ENCODE results near the gene HDLBP. TPM values are rescaled to one million over a fixed set of nuclear protein-coding genes. Genes with fewer than 3 reads are reported as not detected.
"Not testable (repeated sequence)": the region's sequence is repeated elsewhere in the genome, so short reads cannot be mapped to it uniquely, and the experiment has no call there.

HDLBP gene
- total RNA-seq, 2 experiments from 2014 or later: 259 to 266 TPM

- ChIA-PET CTCF (no interaction called here), POLR2A (no interaction called here)
- Mint-ChIP-seq H3K9me3 (no peaks in the 10 kb centered on the region), H3K27me3 (no peaks in the 10 kb centered on the region), H3K4me1 (ENCODE audit: low read depth) (no peaks in the 10 kb centered on the region), H3K27ac (no peak overlapping the region), H3K4me3 (no peak overlapping the region), H3K36me3 (ENCODE audit: low read depth) (no peaks in the 10 kb centered on the region)
- no peak for DNase-seq
- TF ChIP-seq, protein P1, sequence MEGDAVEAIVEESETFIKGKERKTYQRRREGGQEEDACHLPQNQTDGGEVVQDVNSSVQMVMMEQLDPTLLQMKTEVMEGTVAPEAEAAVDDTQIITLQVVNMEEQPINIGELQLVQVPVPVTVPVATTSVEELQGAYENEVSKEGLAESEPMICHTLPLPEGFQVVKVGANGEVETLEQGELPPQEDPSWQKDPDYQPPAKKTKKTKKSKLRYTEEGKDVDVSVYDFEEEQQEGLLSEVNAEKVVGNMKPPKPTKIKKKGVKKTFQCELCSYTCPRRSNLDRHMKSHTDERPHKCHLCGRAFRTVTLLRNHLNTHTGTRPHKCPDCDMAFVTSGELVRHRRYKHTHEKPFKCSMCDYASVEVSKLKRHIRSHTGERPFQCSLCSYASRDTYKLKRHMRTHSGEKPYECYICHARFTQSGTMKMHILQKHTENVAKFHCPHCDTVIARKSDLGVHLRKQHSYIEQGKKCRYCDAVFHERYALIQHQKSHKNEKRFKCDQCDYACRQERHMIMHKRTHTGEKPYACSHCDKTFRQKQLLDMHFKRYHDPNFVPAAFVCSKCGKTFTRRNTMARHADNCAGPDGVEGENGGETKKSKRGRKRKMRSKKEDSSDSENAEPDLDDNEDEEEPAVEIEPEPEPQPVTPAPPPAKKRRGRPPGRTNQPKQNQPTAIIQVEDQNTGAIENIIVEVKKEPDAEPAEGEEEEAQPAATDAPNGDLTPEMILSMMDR (IDR thresholded peaks at IDR 0.05): no peak
- ATAC-seq: no peak
- intact Hi-C loops (cut with micrococcal nuclease): no loop called here
Observed at GRCh38 chr2:241198381-241199279, 116.8 kb downstream of the HDLBP start.

DNA sequence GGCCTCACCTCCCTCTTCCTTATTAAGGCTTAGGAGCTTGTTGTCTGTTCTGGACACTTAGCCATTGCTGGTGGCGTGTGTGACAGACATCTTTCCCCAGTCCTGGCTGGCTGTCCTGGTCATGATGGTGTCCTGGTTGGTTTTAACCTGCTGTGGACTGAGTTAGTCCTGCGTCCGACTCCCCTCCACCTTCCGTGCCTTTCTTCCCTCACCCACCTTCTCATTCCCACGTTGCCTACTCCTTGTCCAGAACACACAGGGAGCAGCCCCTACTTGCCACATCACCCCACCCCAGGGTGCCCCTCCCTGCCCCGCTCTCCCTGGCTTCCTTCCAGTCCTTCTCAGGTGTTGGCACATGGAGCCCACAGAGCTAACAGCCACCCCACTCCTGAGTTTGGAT is 117.5 kb downstream of the HDLBP start:
- TF ChIP-seq, protein P1 (IDR thresholded peaks at IDR 0.05): no peak
- H3K27ac Mint-ChIP-seq: no peak overlapping the region
- DNase-seq (no peak), ATAC-seq (no peak)
- POLR2A ChIA-PET: interaction anchor here (0.6 kb wide), 1 partner anchor 415 kb away, joined by 4 read pairs; no protein-coding TSS in a partner anchor
- no peaks in the 10 kb centered on the region for H3K9me3 Mint-ChIP-seq
- CTCF ChIA-PET: no interaction called here
- no peaks in the 10 kb centered on the region for H3K27me3 Mint-ChIP-seq
- no peak overlapping the region for H3K4me3 Mint-ChIP-seq
- intact Hi-C loops (cut with micrococcal nuclease): no loop called here
- no peaks in the 10 kb centered on the region for H3K36me3 Mint-ChIP-seq (ENCODE audit: low read depth)
- no peaks in the 10 kb centered on the region for H3K4me1 Mint-ChIP-seq (ENCODE audit: low read depth)

DNA sequence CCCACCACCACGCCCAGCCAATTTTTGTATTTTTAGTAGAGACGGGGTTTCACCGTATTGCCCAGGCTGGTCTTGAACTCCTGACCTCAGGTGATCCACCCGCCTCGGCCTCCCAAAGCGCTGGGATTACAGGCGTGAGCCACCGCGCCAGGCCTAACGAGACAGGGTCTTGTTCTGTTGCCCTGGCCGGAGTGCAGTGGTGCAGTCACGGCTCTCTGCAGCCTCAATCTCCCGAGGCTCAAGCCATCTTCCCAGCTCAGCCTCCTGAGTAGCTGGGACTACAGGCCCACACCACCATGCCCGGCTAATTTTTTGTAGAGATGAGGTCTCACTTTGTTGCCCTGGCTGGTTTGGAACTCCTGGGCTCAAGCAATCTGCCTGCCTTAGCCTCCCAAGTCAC is 118.2 kb downstream of the HDLBP start:
- H3K9me3 Mint-ChIP-seq; H3K27ac Mint-ChIP-seq; H3K4me1 Mint-ChIP-seq (ENCODE audit: low read depth); H3K4me3 Mint-ChIP-seq; CTCF ChIA-PET; intact Hi-C loops (cut with micrococcal nuclease); H3K36me3 Mint-ChIP-seq (ENCODE audit: low read depth); H3K27me3 Mint-ChIP-seq; DNase-seq; ATAC-seq: not testable (repeated sequence)
- POLR2A ChIA-PET: interaction anchor here (0.6 kb wide), 1 partner anchor 416 kb away, joined by 4 read pairs; no protein-coding TSS in a partner anchor

- POLR2A ChIA-PET: no interaction called here
Observed at GRCh38 chr2:241195506-241196130, 119.9 kb downstream of the HDLBP start.

DNA sequence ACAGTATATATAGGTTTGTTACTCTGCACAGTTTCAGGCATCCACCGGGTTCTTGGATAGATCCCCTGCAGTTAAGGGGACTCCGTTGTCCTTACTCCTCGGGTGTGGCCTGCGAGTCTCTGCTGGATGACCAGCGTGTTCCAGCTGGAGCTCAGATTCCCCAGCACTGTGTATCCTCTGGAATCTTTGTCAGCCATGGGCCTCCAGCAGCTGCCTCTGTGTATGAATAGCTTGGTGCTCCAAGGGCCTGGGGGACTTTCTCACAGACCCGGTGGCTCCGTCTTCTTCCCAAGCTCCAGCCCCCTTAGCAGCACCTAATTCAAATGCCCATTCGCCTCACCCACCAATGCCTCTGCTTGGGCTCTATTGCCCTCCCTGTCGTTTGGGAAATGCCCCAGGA is 120.7 kb downstream of the HDLBP start:
- intact Hi-C loops (cut with micrococcal nuclease): no loop called here

More at GRCh38 chr2:241195506-241196130, 119.9 kb downstream of the HDLBP start:
- Mint-ChIP-seq H3K36me3 (ENCODE audit: low read depth) (no peaks in the 10 kb centered on the region), H3K9me3 (no peaks in the 10 kb centered on the region), H3K4me3 (no peak overlapping the region), H3K27me3 (no peaks in the 10 kb centered on the region), H3K27ac (no peak overlapping the region), H3K4me1 (ENCODE audit: low read depth) (no peaks in the 10 kb centered on the region)
- no peak for DNase-seq
- intact Hi-C loops (cut with micrococcal nuclease): no loop called here
- CTCF ChIA-PET: interaction anchor here (1.2 kb wide), 1 partner anchor 117 kb away, joined by 4 read pairs; no protein-coding TSS in a partner anchor
- ATAC-seq: no peak
- TF ChIP-seq, protein P1 (IDR thresholded peaks at IDR 0.05): no peak

More for the DNA sequence above, 120.7 kb downstream of the HDLBP start:
- ChIA-PET CTCF (interaction anchor here (1.2 kb wide), 1 partner anchor 116 kb away, joined by 4 read pairs; no protein-coding TSS in a partner anchor), POLR2A (no interaction called here)
- ATAC-seq (no peak), DNase-seq (no peak)
- Mint-ChIP-seq H3K9me3 (no peaks in the 10 kb centered on the region), H3K27me3 (no peaks in the 10 kb centered on the region), H3K4me1 (ENCODE audit: low read depth) (no peaks in the 10 kb centered on the region), H3K36me3 (ENCODE audit: low read depth) (no peaks in the 10 kb centered on the region), H3K27ac (no peak overlapping the region), H3K4me3 (no peak overlapping the region)
- TF ChIP-seq, protein P1 (IDR thresholded peaks at IDR 0.05): no peak

Measured in activated CD8-positive, alpha-beta T cell treated with anti-CD3 and anti-CD28 coated beads for 36 hours (primary cell).